Gastrocnemius medialis (tissue), 4 donors: ENCODE data around the gene TGFA. TPM values are rescaled to one million over a fixed set of nuclear protein-coding genes. Genes with fewer than 3 reads are reported as not detected.

Source experiments
- ATAC-seq, 2 donors: fragments of 150-250 bp; one replicate each; pipeline ENCODE4 v1.9.1; 2016
- DNase-seq, 2 donors: peaks; one replicate each; pipeline ENCODE4 v3.0.0-alpha.2; 2019
- H3K27ac ChIP-seq, 4 donors: fragments of 200-600 bp; sonication (generic); 1 replicate in 1 of 4; 2 replicates in 3 of 4; pipeline ENCODE4 v1.5.1; 2016 to 2018; ENCODE audit warnings: mild to moderate bottlenecking in 2 of 4, moderate library complexity in 1 of 4
- H3K27me3 ChIP-seq, 3 donors: fragments of 200-600 bp; sonication (generic) in 2 of 3; 1 replicate in 1 of 3; 2 replicates in 2 of 3; pipeline versions ENCODE4 v1.5.1 to v1.6.0; 2016 to 2019; ENCODE audit warnings: mild to moderate bottlenecking in 1 of 3, moderate library complexity in 1 of 3
- H3K36me3 ChIP-seq, 2 donors: fragments of 200-600 bp; sonication (generic) in 1 of 2; one replicate each; pipeline ENCODE4 v1.5.1; 2017 to 2018
- H3K4me1 ChIP-seq, 2 donors: fragments of 200-600 bp; sonication (generic) in 1 of 2; one replicate each; pipeline ENCODE4 v1.5.1; 2016 to 2017; ENCODE audit warnings: mild to moderate bottlenecking in 2 of 2
- H3K4me3 ChIP-seq, 4 donors: fragments of 200-600 bp; sonication (generic) in 3 of 4; 1 replicate in 1 of 4; 2 replicates in 3 of 4; pipeline ENCODE4 v1.5.1; 2016 to 2019; ENCODE audit warnings: mild to moderate bottlenecking in 2 of 4
- H3K9me3 ChIP-seq, 3 donors: fragments of 200-600 bp; sonication (generic) in 2 of 3; 1 replicate in 1 of 3; 2 replicates in 2 of 3; pipeline ENCODE4 v1.5.1; 2016 to 2019
- CTCF ChIP-seq, 5 experiments: fragments of 450-650 bp in 3 of 5; fragments of 200-600 bp in 2 of 5; sonication (generic) in 2 of 5; IDR thresholded peaks in 4 of 5; conservative IDR thresholded peaks in 1 of 5; 1 replicate in 4 of 5; 2 replicates in 1 of 5; pipeline ENCODE4 v1.5.1; 2016 to 2019; ENCODE audit warnings: antibody characterized with exemption in 5 of 5, mild to moderate bottlenecking in 3 of 5, moderate library complexity in 3 of 5
- POLR2A ChIP-seq, 2 donors: fragments of 450-650 bp; IDR thresholded peaks; one replicate each; pipeline ENCODE4 v1.6.1; 2017; ENCODE audit warnings: antibody characterized with exemption in 2 of 2, mild to moderate bottlenecking in 2 of 2, moderate library complexity in 2 of 2
- in situ Hi-C, 4 donors: fragments of 200-750 bp; cut with MboI; loops; one replicate each; pipeline versions ENCODE4 v1.15.0 to v1.8.0; 2017; ENCODE audit warnings: low sequenced_read_pairs in 4 of 4
- intact Hi-C: fragments of 100-400 bp; cut with DNase I; formaldehyde crosslinking; loops from one replicate; pipeline ENCODE4 v1.15.1; 2023; ENCODE audit warnings: low total_unique reads
- total RNA-seq, 4 donors: library from RNA; depleted of rRNA; stranded (reverse); fragments of >200 nt; gene quantifications; one replicate each; pipeline versions ENCODE4 v1.1.0 to v1.2.3, GENCODE V29; 2016

The TGFA gene
- total RNA-seq, 4 donors from 2014 or later, result 0.05 to 0.26 (median 0.18) TPM; not detected in 1

- H3K27ac ChIP-seq, result no peak overlapping the region
- TF ChIP-seq POLR2A (IDR thresholded peaks at IDR 0.05) (no peak), CTCF (IDR thresholded peaks at IDR 0.05 in 4 of 5, conservative IDR thresholded peaks at IDR 0.05 in 1 of 5) (no peak)
- intact Hi-C loops, result no loop called here
- H3K9me3 ChIP-seq, result no peaks in the 10 kb centered on the region
- in situ Hi-C loops, result no loop called here
- H3K27me3 ChIP-seq, result no peaks in the 10 kb centered on the region
- no peaks in the 10 kb centered on the region for H3K36me3 ChIP-seq
- ATAC-seq (no peak), DNase-seq (no peak)
- H3K4me3 ChIP-seq, result no peak overlapping the region
- no peaks in the 10 kb centered on the region for H3K4me1 ChIP-seq
These were observed 111.1 kb downstream of the TGFA start for GRCh38 chr2:70442301-70443077.

GRCh38 chr2:70440621-70441020 is 113.0 kb downstream of the TGFA start:
- DNase-seq (no peak), ATAC-seq (no peak)
- Histone ChIP-seq H3K27ac (no peak overlapping the region), H3K9me3 (no peaks in the 10 kb centered on the region), H3K4me1 (no peaks in the 10 kb centered on the region), H3K27me3 (no peaks in the 10 kb centered on the region), H3K36me3 (no peaks in the 10 kb centered on the region), H3K4me3 (no peak overlapping the region)
- intact Hi-C loops, result no loop called here
- TF ChIP-seq CTCF (IDR thresholded peaks at IDR 0.05 in 4 of 5, conservative IDR thresholded peaks at IDR 0.05 in 1 of 5) (no peak), POLR2A (IDR thresholded peaks at IDR 0.05) (no peak)
- in situ Hi-C loops, result no loop called here

- no peaks in the 10 kb centered on the region for H3K4me1 ChIP-seq
- H3K27me3 ChIP-seq, result no peaks in the 10 kb centered on the region
- intact Hi-C loops, result no loop called here
- ATAC-seq (no peak), DNase-seq (no peak)
- no peaks in the 10 kb centered on the region for H3K36me3 ChIP-seq
- no peak overlapping the region for H3K4me3 ChIP-seq
- no peaks in the 10 kb centered on the region for H3K9me3 ChIP-seq
- H3K27ac ChIP-seq, result no peak overlapping the region
- in situ Hi-C loops, result no loop called here
- no peak for TF ChIP-seq POLR2A (IDR thresholded peaks at IDR 0.05)
- no peak for TF ChIP-seq CTCF (IDR thresholded peaks at IDR 0.05 in 4 of 5, conservative IDR thresholded peaks at IDR 0.05 in 1 of 5)
These were observed 118.5 kb downstream of the TGFA start for GRCh38 chr2:70435138-70435537.

GRCh38 chr2:70433315-70433714 is 120.3 kb downstream of the TGFA start:
- DNase-seq, result no peak
- in situ Hi-C loops, result no loop called here

More at GRCh38 chr2:70433315-70433714, 120.3 kb downstream of the TGFA start:
- H3K27ac ChIP-seq, result no peak overlapping the region
- no peaks in the 10 kb centered on the region for H3K4me1 ChIP-seq
- no peaks in the 10 kb centered on the region for H3K9me3 ChIP-seq
- ATAC-seq, result no peak
- H3K27me3 ChIP-seq, result no peaks in the 10 kb centered on the region
- TF ChIP-seq POLR2A (IDR thresholded peaks at IDR 0.05) (no peak), CTCF (IDR thresholded peaks at IDR 0.05 in 4 of 5, conservative IDR thresholded peaks at IDR 0.05 in 1 of 5) (no peak)
- intact Hi-C loops, result no loop called here
- H3K4me3 ChIP-seq, result no peak overlapping the region
- H3K36me3 ChIP-seq, result no peaks in the 10 kb centered on the region
